Measurements from ENCODE around the gene POLA1.

DNA sequence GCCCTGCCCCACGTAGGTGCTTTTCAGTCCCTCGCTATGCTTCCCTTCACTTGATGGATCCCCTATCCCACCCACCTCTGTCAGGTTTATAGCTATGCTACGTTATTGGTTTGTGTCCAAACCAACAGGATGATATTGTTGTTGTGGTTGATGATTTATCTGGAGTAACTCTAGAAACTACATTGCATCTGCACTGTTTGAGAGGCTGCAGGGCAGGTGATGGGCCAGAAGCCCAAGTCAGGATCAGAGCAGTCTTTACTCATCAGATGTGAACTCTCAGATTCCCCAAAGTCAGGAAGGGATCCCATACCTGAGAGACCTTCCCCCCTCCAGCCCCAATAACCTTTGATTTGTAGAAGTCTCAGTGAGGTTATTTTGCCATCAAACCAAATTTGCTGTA is 287.3 kb downstream of the POLA1 start:
- TF ChIP-seq EP300 (conservative IDR thresholded peaks at IDR 0.05; ENCODE audit: poor library complexity, severe bottlenecking), result no peak
- TF ChIP-seq, protein P1, sequence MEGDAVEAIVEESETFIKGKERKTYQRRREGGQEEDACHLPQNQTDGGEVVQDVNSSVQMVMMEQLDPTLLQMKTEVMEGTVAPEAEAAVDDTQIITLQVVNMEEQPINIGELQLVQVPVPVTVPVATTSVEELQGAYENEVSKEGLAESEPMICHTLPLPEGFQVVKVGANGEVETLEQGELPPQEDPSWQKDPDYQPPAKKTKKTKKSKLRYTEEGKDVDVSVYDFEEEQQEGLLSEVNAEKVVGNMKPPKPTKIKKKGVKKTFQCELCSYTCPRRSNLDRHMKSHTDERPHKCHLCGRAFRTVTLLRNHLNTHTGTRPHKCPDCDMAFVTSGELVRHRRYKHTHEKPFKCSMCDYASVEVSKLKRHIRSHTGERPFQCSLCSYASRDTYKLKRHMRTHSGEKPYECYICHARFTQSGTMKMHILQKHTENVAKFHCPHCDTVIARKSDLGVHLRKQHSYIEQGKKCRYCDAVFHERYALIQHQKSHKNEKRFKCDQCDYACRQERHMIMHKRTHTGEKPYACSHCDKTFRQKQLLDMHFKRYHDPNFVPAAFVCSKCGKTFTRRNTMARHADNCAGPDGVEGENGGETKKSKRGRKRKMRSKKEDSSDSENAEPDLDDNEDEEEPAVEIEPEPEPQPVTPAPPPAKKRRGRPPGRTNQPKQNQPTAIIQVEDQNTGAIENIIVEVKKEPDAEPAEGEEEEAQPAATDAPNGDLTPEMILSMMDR (IDR thresholded peaks at IDR 0.05; ENCODE audit: poor library complexity, severe bottlenecking), result no peak
